A549 (cell line): Measurements from ENCODE around the gene ETDC. TPM values are rescaled to one million over a fixed set of nuclear protein-coding genes. Genes with fewer than 3 reads are reported as not detected.
"Not testable (repeated sequence)": the region's sequence is repeated elsewhere in the genome, so short reads cannot be mapped to it uniquely, and the experiment has no call there.

ENCODE experiments used
- ATAC-seq, 2 experiments: fragments of 200-7000 bp in 1 of 2; fragments of >200 bp in 1 of 2; cut with Nextera tagmentation in 1 of 2; cut with Tn5 transposase in 1 of 2; 3 replicates each; pipeline versions ENCODE4 v1.8.0 to v1.9.1; 2018 to 2020; ENCODE audit warnings: mild to moderate bottlenecking in 1 of 2, moderate library complexity in 1 of 2
- CTCF ChIA-PET: fragments of 300-600 bp; sonication (Branson Sonifier 250); formaldehyde crosslinking; extraction: SDS; loops from one replicate; lab custom pipeline; 2021; ENCODE audit warnings: antibody characterized with exemption, inconsistent platforms; lab: Yijun Ruan, JAX
- POLR2A ChIA-PET: fragments of 350-600 bp; formaldehyde crosslinking; extraction: SDS; loops from one replicate; lab custom pipeline; 2021; ENCODE audit warnings: antibody characterized with exemption, inconsistent platforms; lab: Yijun Ruan, JAX
- DNase-seq, 2 experiments: peaks; one replicate each; pipeline versions ENCODE4 v3.0.0 to v3.0.0-alpha.2; 2011 to 2016; ENCODE audit warnings: low read depth in 1 of 2, low spot score in 1 of 2
- FAIRE-seq: peaks from 2 replicates; lab custom pipeline; 2011; peaks lifted over from hg19 to GRCh38; lab: Jason Lieb, UNC
- H3K27ac ChIP-seq, 2 experiments: fragments of >200 bp; sonication (Bioruptor Twin); formaldehyde crosslinking; 3 replicates each; pipeline ENCODE4 v1.5.1; 2016 to 2017
- H3K4me1 ChIP-seq: fragments of >200 bp; sonication (Bioruptor Twin); formaldehyde crosslinking; 3 replicates; pipeline ENCODE4 v1.6.1; 2016
- H3K4me2 ChIP-seq: fragments of >200 bp; sonication (Bioruptor Twin); formaldehyde crosslinking; 3 replicates; pipeline ENCODE4 v1.6.1; 2016
- H3K4me3 ChIP-seq: fragments of >200 bp; sonication (Bioruptor Twin); formaldehyde crosslinking; 3 replicates; pipeline ENCODE4 v1.5.1; 2016
- H3K9me3 ChIP-seq: fragments of >200 bp; sonication (Bioruptor Twin); formaldehyde crosslinking; 3 replicates; pipeline ENCODE4 v1.6.1; 2016
- BHLHE40 ChIP-seq: IDR thresholded peaks from 2 replicates; pipeline ENCODE4 v1.6.1; 2012; ENCODE audit warnings: low read depth, low read length, inconsistent platforms
- CBX8 ChIP-seq: fragments of 200-600 bp; sonication (generic); IDR thresholded peaks from 2 replicates; pipeline ENCODE4 v1.6.1; 2016
- CEBPB ChIP-seq, 2 experiments: fragments of >200 bp in 1 of 2; sonication (Bioruptor Twin) in 1 of 2; formaldehyde crosslinking in 1 of 2; IDR thresholded peaks; 2 replicates each; pipeline ENCODE4 v1.6.1; 2012 to 2016
- EHF ChIP-seq: fragments of 250-450 bp; sonication (Bioruptor Pico); IDR thresholded peaks from 2 replicates; pipeline ENCODE4 v1.5.0; 2020; ENCODE audit warnings: mild to moderate bottlenecking
- FOSL2 ChIP-seq, 2 experiments: fragments of 450-650 bp in 1 of 2; fragments of >200 bp in 1 of 2; sonication (Bioruptor Twin) in 1 of 2; formaldehyde crosslinking; IDR thresholded peaks; 2 replicates each; pipeline versions ENCODE4 v1.5.0 to v1.6.1; 2016 to 2020; ENCODE audit warnings: mild to moderate bottlenecking in 1 of 2, moderate library complexity in 1 of 2
- FOXS1 ChIP-seq: fragments of 250-450 bp; sonication (Bioruptor Pico); IDR thresholded peaks from 2 replicates; pipeline ENCODE4 v1.5.0; 2020; ENCODE audit warnings: mild to moderate bottlenecking, moderate library complexity
- GATA3 ChIP-seq: IDR thresholded peaks from 2 replicates; pipeline ENCODE4 v1.6.1; 2012; ENCODE audit warnings: borderline replicate concordance
- HOXB13 ChIP-seq: fragments of 250-450 bp; sonication (Bioruptor Pico); IDR thresholded peaks from 2 replicates; pipeline ENCODE4 v1.5.0; 2020; ENCODE audit warnings: low read depth, mild to moderate bottlenecking, moderate library complexity
- MAFK ChIP-seq: fragments of 450-650 bp; IDR thresholded peaks from 2 replicates; pipeline ENCODE4 v1.6.1; 2014; ENCODE audit not compliant: partially characterized antibody
- MYC ChIP-seq: IDR thresholded peaks from 2 replicates; pipeline ENCODE4 v1.6.1; 2012; ENCODE audit warnings: mild to moderate bottlenecking, inconsistent platforms, low read length, improper control_type of control experiment, borderline replicate concordance
- NR3C1 ChIP-seq: fragments of >200 bp; sonication (Bioruptor Twin); formaldehyde crosslinking; IDR thresholded peaks from 3 replicates; pipeline ENCODE4 v1.6.1; 2017
- POLR2AphosphoS2 ChIP-seq: conservative IDR thresholded peaks from 2 replicates; pipeline ENCODE4 v1.6.1; 2012; ENCODE audit warnings: low read length, improper control_type of control experiment, inconsistent platforms
- RFX5 ChIP-seq: fragments of 450-650 bp; IDR thresholded peaks from 2 replicates; pipeline ENCODE4 v1.7.1; 2014; ENCODE audit warnings: antibody characterized with exemption, mild to moderate bottlenecking, moderate library complexity
- ZC3H11A ChIP-seq: fragments of 450-650 bp; IDR thresholded peaks from 2 replicates; pipeline ENCODE4 v1.6.1; 2014; ENCODE audit warnings: antibody characterized with exemption, mild to moderate bottlenecking
- ZFP36 ChIP-seq: fragments of 450-650 bp; IDR thresholded peaks from 2 replicates; pipeline ENCODE4 v1.6.1; 2014; ENCODE audit warnings: borderline replicate concordance; ENCODE audit not compliant: partially characterized antibody
- WGBS: methylation state at CpG from one replicate; pipeline ENCODE4 v1.1.6; 2017; ENCODE audit errors: missing lambda C conversion rate; 5-methylcytosine and 5-hydroxymethylcytosine counted together
- polyA plus RNA-seq, 4 experiments: library from polyadenylated mRNA; depleted of rRNA in 3 of 4; stranded (reverse); fragments of >200 nt; fragmentation: RNase III in 1 of 4; extraction: RNeasy Plus Mini Kit Qiagen cat#74134 plus additional on column Dnase treatment in 1 of 4; gene quantifications; 2 replicates in 3 of 4; 3 replicates in 1 of 4; pipeline ENCODE4 v1.2.3, GENCODE V29; 2011 to 2017
- TF ChIP-seq, protein P1 (sequence below): fragments of 250-450 bp; sonication (Bioruptor Pico); IDR thresholded peaks from 2 replicates; pipeline ENCODE4 v1.5.0; 2020; ENCODE audit warnings: low read depth, mild to moderate bottlenecking, moderate library complexity
- TF ChIP-seq, protein P2 (sequence below): fragments of >200 bp; sonication (Bioruptor Twin); formaldehyde crosslinking; IDR thresholded peaks from 2 replicates; pipeline ENCODE4 v1.6.1; 2016
- TF ChIP-seq, protein P3 (sequence below): fragments of 200-600 bp; sonication (generic); IDR thresholded peaks from 2 replicates; pipeline ENCODE4 v1.6.1; 2016; ENCODE audit warnings: antibody characterized with exemption, mild to moderate bottlenecking, moderate library complexity

Gene ETDC
- polyA plus RNA-seq, 2 of the 4 experiments (the other 2 are of a cell fraction): not detected

DNA sequence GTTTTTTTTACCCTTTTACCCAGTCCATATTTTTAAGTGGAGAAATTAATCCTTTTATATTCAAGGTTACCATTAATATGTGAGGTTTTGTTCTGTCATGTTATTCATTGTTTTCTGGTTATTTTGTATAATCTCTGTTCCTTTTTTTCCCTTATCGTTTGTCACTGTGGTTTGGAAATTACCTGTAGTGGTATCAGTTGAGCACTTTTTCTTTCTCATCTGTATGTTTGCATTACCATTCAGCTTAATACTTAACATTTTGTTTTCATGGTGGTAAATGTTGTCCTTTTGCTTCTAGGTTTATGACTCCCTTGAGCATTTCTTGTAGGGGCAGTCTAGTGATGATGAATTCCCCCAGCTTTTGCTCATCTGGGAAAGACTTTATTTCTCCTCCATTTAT lies 6.6 kb downstream of the ETDC start:
- ATAC-seq: no peak
- no peak overlapping the region for H3K4me2 ChIP-seq
- ChIA-PET POLR2A (no interaction called here), CTCF (no interaction called here)
- TF ChIP-seq MAFK (no peak), CEBPB (IDR thresholded peaks at IDR 0.05) (no peak), ZFP36 (no peak), CBX8 (no peak), GATA3 (no peak)
- DNase-seq: no peak
- H3K9me3 ChIP-seq: peaks cover 32% of the 10 kb centered on the region
- no peak overlapping the region for H3K27ac ChIP-seq
- no peaks in the 10 kb centered on the region for H3K4me1 ChIP-seq
- no peak overlapping the region for H3K4me3 ChIP-seq
- peak; percentile 92 for FAIRE-seq
- 92% methylated on average over 1 of the region's 1 CpG for WGBS

DNA sequence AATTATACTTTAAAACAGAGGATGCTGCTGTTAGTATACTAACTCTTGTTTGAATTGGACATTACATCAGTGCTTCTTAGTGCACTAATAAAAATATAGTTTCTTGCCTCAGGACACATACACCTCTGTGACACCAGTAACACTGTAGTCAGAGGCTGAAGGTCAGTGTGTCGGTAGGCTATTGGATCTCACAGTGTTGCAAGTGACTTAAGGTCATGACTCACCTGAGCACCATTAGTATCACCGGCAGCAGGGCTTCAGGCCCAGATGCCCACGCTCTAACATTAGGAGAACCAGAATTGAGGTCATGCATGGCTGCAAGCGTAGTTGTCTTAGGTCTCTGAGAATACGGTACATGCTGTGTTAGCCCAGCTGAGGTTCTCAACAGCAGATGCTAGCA lies 15.2 kb downstream of the ETDC start:
- TF ChIP-seq, protein P1, sequence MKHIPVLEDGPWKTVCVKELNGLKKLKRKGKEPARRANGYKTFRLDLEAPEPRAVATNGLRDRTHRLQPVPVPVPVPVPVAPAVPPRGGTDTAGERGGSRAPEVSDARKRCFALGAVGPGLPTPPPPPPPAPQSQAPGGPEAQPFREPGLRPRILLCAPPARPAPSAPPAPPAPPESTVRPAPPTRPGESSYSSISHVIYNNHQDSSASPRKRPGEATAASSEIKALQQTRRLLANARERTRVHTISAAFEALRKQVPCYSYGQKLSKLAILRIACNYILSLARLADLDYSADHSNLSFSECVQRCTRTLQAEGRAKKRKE (CRISPR knock-in tag): no peak
- TF ChIP-seq EHF (CRISPR knock-in tag) (no peak), HOXB13 (CRISPR knock-in tag) (no peak), BHLHE40 (no peak), NR3C1 (no peak)

DNA sequence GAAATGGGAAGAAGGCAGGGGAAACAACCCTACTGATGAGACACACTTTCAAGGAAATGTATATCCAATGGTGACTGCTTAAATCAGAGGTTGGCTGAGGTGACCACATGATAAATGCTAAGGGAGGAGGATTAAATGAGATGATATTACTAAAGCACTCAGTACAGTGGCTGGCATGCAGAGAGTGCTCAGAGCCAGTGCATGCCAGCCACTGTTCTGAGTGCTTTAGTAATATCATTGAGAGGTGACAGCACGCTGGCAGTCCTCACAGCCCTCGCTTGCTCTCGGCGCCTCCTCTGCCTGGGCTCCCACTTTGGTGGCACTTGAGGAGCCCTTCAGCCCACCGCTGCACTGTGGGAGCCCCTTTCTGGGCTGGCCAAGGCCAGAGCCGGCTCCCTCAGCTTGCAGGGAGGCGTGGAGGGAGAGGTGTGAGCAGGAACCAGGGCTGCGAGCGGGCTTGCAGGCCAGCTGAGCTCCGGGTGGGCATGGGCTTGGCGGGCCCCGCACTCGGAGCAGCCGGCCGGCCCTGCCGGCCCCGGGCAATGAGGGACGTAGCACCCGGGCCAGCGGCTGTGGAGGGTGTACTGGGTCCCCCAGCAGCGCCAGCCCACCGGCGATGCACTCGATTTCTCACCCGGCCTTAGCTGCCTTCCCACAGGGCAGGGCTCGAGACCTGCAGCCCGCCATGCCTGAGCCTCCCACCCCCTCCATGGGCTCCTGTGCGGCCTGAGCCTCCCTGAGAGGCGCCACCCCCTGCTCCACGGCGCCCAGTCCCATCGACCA lies 15.9 kb downstream of the ETDC start:
- DNase-seq, POLR2A ChIA-PET, H3K4me1 ChIP-seq, H3K4me2 ChIP-seq, H3K9me3 ChIP-seq, H3K27ac ChIP-seq, ATAC-seq, H3K4me3 ChIP-seq, CTCF ChIA-PET, FAIRE-seq: not testable (repeated sequence)
- 80% methylated on average over 2 of the region's 32 CpGs for WGBS

More for the DNA sequence above, 15.2 kb downstream of the ETDC start:
- FAIRE-seq: peak; percentile 36
- no peak for DNase-seq
- Histone ChIP-seq H3K9me3 (no peaks in the 10 kb centered on the region), H3K4me2 (no peak overlapping the region), H3K4me3 (no peak overlapping the region), H3K4me1 (no peaks in the 10 kb centered on the region), H3K27ac (no peak overlapping the region)
- 98% methylated on average over 4 of the region's 5 CpGs for WGBS
- ATAC-seq: no peak
- ChIA-PET CTCF (no interaction called here), POLR2A (no interaction called here)

DNA sequence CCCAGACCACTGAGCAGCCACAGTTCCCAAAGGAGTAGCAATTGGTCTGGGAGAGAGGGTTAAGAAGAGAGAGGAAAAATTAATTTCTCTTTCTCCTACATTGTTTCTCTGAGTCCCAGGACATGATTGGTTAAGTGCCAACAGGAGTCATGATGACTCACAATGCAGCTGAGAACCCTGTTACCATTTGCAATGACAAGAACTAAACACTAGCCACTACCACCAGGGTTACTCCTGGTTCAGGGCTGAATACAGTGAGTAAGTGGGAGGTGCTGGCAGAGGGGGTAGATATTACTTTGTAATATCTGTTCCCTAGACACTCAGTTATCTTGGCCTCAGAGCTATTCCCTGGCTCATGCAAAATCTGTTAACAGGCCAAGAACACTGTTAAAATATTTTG lies 18.0 kb downstream of the ETDC start:
- Histone ChIP-seq H3K4me2 (no peak overlapping the region), H3K27ac (no peak overlapping the region), H3K4me3 (no peak overlapping the region), H3K9me3 (no peaks in the 10 kb centered on the region), H3K4me1 (no peaks in the 10 kb centered on the region)
- ChIA-PET POLR2A (no interaction called here), CTCF (no interaction called here)
- DNase-seq (peak in 1 of 2 experiments; percentile 9), ATAC-seq (no peak), FAIRE-seq (no peak)
- TF ChIP-seq, protein P1 (CRISPR knock-in tag): no peak
- TF ChIP-seq FOSL2 (IDR thresholded peaks at IDR 0.05): no peak
- TF ChIP-seq FOSL2 (CRISPR knock-in tag; IDR thresholded peaks at IDR 0.05): peak; percentile 14; the same call in 1 of the 2 replicates

DNA sequence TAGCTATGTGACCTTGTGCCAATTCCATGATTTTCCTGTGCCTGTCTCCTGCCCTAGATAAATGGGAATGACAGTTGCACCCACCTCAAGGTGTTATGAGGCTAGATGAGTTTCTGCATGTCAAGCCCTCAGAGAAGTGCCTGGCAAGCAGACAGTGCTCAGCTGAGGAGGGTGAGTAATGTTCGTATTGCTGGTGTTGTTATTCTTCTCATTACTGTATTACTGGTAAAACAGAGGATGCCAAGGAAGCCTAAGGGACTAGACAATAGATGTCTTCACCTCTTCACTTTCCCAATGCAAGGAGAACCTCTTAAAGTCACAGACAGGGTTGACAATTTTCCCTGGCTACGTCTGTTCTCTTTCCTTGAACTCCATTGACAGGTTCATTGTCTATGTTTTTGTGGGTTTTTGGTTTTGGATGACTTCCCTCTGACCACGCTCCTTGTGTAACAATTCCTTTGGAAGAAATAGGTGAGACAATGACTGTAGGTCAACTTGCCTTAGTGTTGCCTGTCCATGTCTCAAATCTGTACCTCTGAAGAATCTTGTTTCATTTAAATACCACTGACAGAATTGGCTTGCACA lies 19.2 kb downstream of the ETDC start:
- WGBS: 93% methylated on average over 3 of the region's 3 CpGs
- Histone ChIP-seq H3K4me1 (no peaks in the 10 kb centered on the region), H3K9me3 (no peaks in the 10 kb centered on the region), H3K27ac (no peak overlapping the region), H3K4me3 (no peak overlapping the region), H3K4me2 (no peak overlapping the region)
- DNase-seq: no peak
- POLR2A ChIA-PET: no interaction called here
- CTCF ChIA-PET: no interaction called here
- FAIRE-seq: no peak
- no peak for ATAC-seq
- TF ChIP-seq MYC: no peak
- TF ChIP-seq ZC3H11A: no peak
- TF ChIP-seq RFX5: no peak
- TF ChIP-seq, protein P2, sequence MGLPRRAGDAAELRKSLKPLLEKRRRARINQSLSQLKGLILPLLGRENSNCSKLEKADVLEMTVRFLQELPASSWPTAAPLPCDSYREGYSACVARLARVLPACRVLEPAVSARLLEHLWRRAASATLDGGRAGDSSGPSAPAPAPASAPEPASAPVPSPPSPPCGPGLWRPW: no peak
- TF ChIP-seq, protein P3, sequence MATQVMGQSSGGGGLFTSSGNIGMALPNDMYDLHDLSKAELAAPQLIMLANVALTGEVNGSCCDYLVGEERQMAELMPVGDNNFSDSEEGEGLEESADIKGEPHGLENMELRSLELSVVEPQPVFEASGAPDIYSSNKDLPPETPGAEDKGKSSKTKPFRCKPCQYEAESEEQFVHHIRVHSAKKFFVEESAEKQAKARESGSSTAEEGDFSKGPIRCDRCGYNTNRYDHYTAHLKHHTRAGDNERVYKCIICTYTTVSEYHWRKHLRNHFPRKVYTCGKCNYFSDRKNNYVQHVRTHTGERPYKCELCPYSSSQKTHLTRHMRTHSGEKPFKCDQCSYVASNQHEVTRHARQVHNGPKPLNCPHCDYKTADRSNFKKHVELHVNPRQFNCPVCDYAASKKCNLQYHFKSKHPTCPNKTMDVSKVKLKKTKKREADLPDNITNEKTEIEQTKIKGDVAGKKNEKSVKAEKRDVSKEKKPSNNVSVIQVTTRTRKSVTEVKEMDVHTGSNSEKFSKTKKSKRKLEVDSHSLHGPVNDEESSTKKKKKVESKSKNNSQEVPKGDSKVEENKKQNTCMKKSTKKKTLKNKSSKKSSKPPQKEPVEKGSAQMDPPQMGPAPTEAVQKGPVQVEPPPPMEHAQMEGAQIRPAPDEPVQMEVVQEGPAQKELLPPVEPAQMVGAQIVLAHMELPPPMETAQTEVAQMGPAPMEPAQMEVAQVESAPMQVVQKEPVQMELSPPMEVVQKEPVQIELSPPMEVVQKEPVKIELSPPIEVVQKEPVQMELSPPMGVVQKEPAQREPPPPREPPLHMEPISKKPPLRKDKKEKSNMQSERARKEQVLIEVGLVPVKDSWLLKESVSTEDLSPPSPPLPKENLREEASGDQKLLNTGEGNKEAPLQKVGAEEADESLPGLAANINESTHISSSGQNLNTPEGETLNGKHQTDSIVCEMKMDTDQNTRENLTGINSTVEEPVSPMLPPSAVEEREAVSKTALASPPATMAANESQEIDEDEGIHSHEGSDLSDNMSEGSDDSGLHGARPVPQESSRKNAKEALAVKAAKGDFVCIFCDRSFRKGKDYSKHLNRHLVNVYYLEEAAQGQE: no peak
- no peak for TF ChIP-seq ZFP36
- no peak for TF ChIP-seq HOXB13 (CRISPR knock-in tag)
- no peak for TF ChIP-seq NR3C1
- TF ChIP-seq FOXS1 (CRISPR knock-in tag): no peak
- TF ChIP-seq POLR2AphosphoS2: no peak
